Mesenchymal stem cell (in vitro differentiated cells and primary cell): ENCODE measurements around the gene ARHGAP1.
"Not testable (repeated sequence)": the region's sequence is repeated elsewhere in the genome, so short reads cannot be mapped to it uniquely, and the experiment has no call there.

Experiments
- DNase-seq: peaks from one replicate; pipeline ENCODE4 v3.0.0-alpha.2; 2013
- H2AFZ ChIP-seq: one replicate; pipeline ENCODE4 v1.6.1; 2013; ENCODE audit warnings: low read depth, mild to moderate bottlenecking, control low read depth, inconsistent platforms, low read length, moderate library complexity
- H2AK5ac ChIP-seq: 2 replicates; pipeline ENCODE4 v1.6.1; 2013; ENCODE audit warnings: low read length, moderate library complexity, mild to moderate bottlenecking, inconsistent platforms; ENCODE audit not compliant: severe bottlenecking
- H2BK120ac ChIP-seq: one replicate; pipeline ENCODE4 v1.6.1; 2013; ENCODE audit warnings: low read depth, mild to moderate bottlenecking, inconsistent platforms, low read length, moderate library complexity
- H2BK12ac ChIP-seq, 2 experiments: one replicate each; pipeline ENCODE4 v1.6.1; 2013; ENCODE audit warnings: inconsistent platforms in 2 of 2, low read length in 2 of 2, mild to moderate bottlenecking in 2 of 2, moderate library complexity in 2 of 2, control low read depth in 1 of 2
- H2BK15ac ChIP-seq: one replicate; pipeline ENCODE4 v1.6.1; 2013; ENCODE audit warnings: mild to moderate bottlenecking, low read depth, inconsistent platforms; ENCODE audit not compliant: poor library complexity, severe bottlenecking
- H2BK5ac ChIP-seq: 2 replicates; pipeline ENCODE4 v1.6.1; 2013; ENCODE audit warnings: low read depth, mild to moderate bottlenecking, low read length, control low read depth, inconsistent platforms; ENCODE audit not compliant: poor library complexity, severe bottlenecking
- H3K14ac ChIP-seq, 2 experiments: one replicate each; pipeline ENCODE4 v1.6.1; 2013; ENCODE audit warnings: inconsistent platforms in 2 of 2, low read length in 2 of 2, control low read depth in 1 of 2, mild to moderate bottlenecking in 1 of 2, moderate library complexity in 1 of 2
- H3K18ac ChIP-seq, 2 experiments: one replicate each; pipeline ENCODE4 v1.6.1; 2013; ENCODE audit warnings: inconsistent platforms in 2 of 2, low read length in 2 of 2, control low read depth in 1 of 2, low read depth in 1 of 2, mild to moderate bottlenecking in 1 of 2
- H3K23ac ChIP-seq, 2 experiments: one replicate each; pipeline ENCODE4 v1.6.1; 2013; ENCODE audit warnings: inconsistent platforms in 2 of 2, low read length in 2 of 2, mild to moderate bottlenecking in 2 of 2, moderate library complexity in 2 of 2, control low read depth in 1 of 2
- H3K27ac ChIP-seq: 2 replicates; pipeline ENCODE4 v1.5.1; 2013; ENCODE audit warnings: mild to moderate bottlenecking, moderate library complexity, low read length, control low read depth, inconsistent platforms; ENCODE audit not compliant: poor library complexity, severe bottlenecking
- H3K27me3 ChIP-seq, 2 experiments: 2 replicates each; pipeline versions ENCODE4 v1.6.1 to v1.7.0; 2013; ENCODE audit warnings: low read length in 2 of 2, mild to moderate bottlenecking in 2 of 2, moderate library complexity in 2 of 2, control low read depth in 1 of 2, inconsistent platforms in 1 of 2; ENCODE audit not compliant: control insufficient read depth in 1 of 2, insufficient read depth in 1 of 2
- H3K36me3 ChIP-seq, 2 experiments: 2 replicates each; pipeline versions ENCODE4 v1.6.1 to v1.7.0; 2013; ENCODE audit warnings: low read length in 2 of 2, control low read depth in 1 of 2, inconsistent platforms in 1 of 2, low read depth in 1 of 2, mild to moderate bottlenecking in 1 of 2; ENCODE audit not compliant: insufficient read depth in 2 of 2, control insufficient read depth in 1 of 2
- H3K4ac ChIP-seq, 2 experiments: one replicate each; pipeline ENCODE4 v1.6.1; 2013; ENCODE audit warnings: inconsistent platforms in 2 of 2, low read length in 2 of 2, mild to moderate bottlenecking in 2 of 2, moderate library complexity in 2 of 2, control low read depth in 1 of 2, low read depth in 1 of 2
- H3K4me1 ChIP-seq: 2 replicates; pipeline ENCODE4 v1.6.1; 2013; ENCODE audit warnings: low read depth, low read length, control low read depth; ENCODE audit not compliant: control insufficient read depth, insufficient read depth
- H3K4me2 ChIP-seq: 2 replicates; pipeline ENCODE4 v1.6.1; 2013; ENCODE audit warnings: low read length, mild to moderate bottlenecking, inconsistent platforms; ENCODE audit not compliant: poor library complexity, severe bottlenecking
- H3K4me3 ChIP-seq, 2 experiments: 2 replicates each; pipeline versions ENCODE4 v1.5.1 to v1.7.0; 2013; ENCODE audit warnings: low read length in 2 of 2, mild to moderate bottlenecking in 2 of 2, control low read depth in 1 of 2, low read depth in 1 of 2; ENCODE audit not compliant: insufficient read depth in 1 of 2
- H3K79me1 ChIP-seq: replicated peaks from 2 replicates; pipeline ENCODE4 v1.6.1; 2013; ENCODE audit warnings: mild to moderate bottlenecking, control low read depth, low read length, inconsistent platforms; ENCODE audit not compliant: poor library complexity, severe bottlenecking
- H3K9ac ChIP-seq: 2 replicates; pipeline ENCODE4 v1.7.0; 2013; ENCODE audit warnings: mild to moderate bottlenecking, low read length, moderate library complexity
- H3K9me3 ChIP-seq: 2 replicates; pipeline ENCODE4 v1.7.0; 2013; ENCODE audit warnings: mild to moderate bottlenecking, low read length; ENCODE audit not compliant: control insufficient read depth
- H4K8ac ChIP-seq: one replicate; pipeline ENCODE4 v1.6.1; 2013; ENCODE audit warnings: inconsistent platforms, mild to moderate bottlenecking, low read length, moderate library complexity
- H4K91ac ChIP-seq: one replicate; pipeline ENCODE4 v1.6.1; 2013; ENCODE audit warnings: mild to moderate bottlenecking, low read length, inconsistent platforms
- WGBS: methylation state at CpG from one replicate; pipeline ENCODE4 v1.1.7; 2013; ENCODE audit warnings: mixed read lengths; 5-methylcytosine and 5-hydroxymethylcytosine counted together

Gene ARHGAP1

DNA sequence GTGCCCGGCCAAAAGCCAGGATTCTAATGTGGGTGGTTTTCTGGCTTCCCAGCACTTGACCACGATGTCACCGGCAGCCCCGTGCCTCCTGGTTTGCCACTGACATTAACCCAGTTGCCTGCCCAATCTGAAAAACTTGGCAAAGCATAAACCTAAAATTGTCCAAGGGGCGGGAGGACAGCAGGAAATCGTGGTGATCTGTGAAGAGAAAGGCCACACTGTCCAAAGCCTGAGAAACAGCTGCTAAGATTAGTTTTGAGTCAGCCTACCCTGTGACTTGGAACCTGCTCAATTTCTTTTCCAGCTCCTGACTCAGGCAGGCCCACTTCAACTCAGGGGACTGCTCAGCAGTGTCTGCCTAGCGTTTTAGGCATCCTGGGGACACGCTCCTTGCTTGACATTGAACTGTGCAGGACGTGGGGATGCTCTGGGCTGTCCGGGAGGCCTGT, 10.4 kb upstream of the ARHGAP1 start:
- Histone ChIP-seq H3K27me3 (no peaks in the 10 kb centered on the region), H3K9me3 (no peaks in the 10 kb centered on the region), H3K4me2 (no peak overlapping the region), H3K36me3 (peaks cover 19 to 29% of the 10 kb centered on the region in 2 experiments), H2BK120ac (no peak overlapping the region), H3K4me1 (peaks cover 11% of the 10 kb centered on the region), H2BK5ac (no peak overlapping the region), H2BK15ac (no peak overlapping the region), H4K91ac (peak overlapping the region; percentile 74), H3K14ac (no peak overlapping the region), H2AFZ (no peak overlapping the region), H3K4ac (no peak overlapping the region), H3K4me3 (no peak overlapping the region), H2AK5ac (peak overlapping the region; percentile 81), H3K23ac (no peak overlapping the region), H3K9ac (peak overlapping the region; percentile 80), H4K8ac (peak overlapping the region; percentile 28), H3K27ac (no peak overlapping the region), H3K79me1 (peaks cover 10% of the 10 kb centered on the region), H2BK12ac (peak overlapping the region in 1 of 2 experiments; percentile 64), H3K18ac (peak overlapping the region in 1 of 2 experiments; percentile 74)
- DNase-seq = peak; percentile 83
- 91% methylated on average over 10 of the region's 10 CpGs for WGBS

DNA sequence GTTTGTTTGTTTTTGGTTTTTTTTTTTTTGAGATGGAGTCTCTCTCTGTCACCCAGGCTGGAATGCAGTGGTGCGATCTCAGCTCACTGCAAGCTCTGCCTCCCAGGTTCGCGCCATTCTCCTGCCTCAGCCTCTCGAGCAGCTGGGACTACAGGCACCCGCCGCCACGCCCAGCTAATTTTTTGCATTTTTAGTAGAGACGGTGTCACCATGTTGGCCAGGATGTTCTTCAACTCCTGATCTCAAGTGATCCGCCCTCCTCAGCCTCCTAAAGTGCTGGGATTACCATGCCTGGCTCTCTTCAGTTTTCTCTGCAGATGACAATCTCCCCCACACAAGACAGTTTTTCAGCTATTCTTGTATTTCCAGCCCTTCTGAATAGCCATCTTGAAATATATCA, 8.9 kb upstream of the ARHGAP1 start:
- H4K8ac ChIP-seq, H3K9ac ChIP-seq, H3K4me2 ChIP-seq, H4K91ac ChIP-seq, H3K4me3 ChIP-seq, H3K9me3 ChIP-seq, H2BK5ac ChIP-seq, H3K18ac ChIP-seq, H3K27me3 ChIP-seq, DNase-seq, H2AK5ac ChIP-seq, H3K4ac ChIP-seq, H2BK120ac ChIP-seq, H2BK15ac ChIP-seq, H3K27ac ChIP-seq, H3K4me1 ChIP-seq, H3K23ac ChIP-seq, H3K14ac ChIP-seq, H2AFZ ChIP-seq, H2BK12ac ChIP-seq: not testable (repeated sequence)
- Histone ChIP-seq H3K36me3 (peaks cover 34 to 44% of the 10 kb centered on the region in 2 experiments), H3K79me1 (peaks cover 25% of the 10 kb centered on the region)
- WGBS = 94% methylated on average over 9 of the region's 9 CpGs

DNA sequence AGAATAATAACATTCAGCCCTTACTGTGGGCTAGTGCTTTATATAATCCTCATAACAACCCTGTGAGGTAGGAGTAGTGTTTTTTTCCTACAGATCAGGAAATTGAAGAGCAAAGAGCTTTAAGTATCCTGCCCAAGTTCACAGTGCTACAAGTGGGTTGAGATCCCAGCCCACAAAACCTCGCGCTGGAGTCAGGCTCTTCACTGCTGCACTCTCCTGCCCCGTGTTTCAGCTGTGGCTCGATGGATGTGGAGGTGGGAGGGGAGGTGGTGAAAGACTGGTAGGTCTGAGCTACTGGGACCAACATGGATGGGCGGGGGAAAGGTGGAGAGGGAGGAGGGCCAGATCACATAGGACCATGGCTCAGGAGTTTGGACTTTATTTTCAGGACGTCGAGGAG, 6.5 kb upstream of the ARHGAP1 start:
- Histone ChIP-seq H4K91ac (no peak overlapping the region), H3K4me2 (no peak overlapping the region), H2BK15ac (no peak overlapping the region), H2BK120ac (no peak overlapping the region), H2AK5ac (no peak overlapping the region), H3K18ac (no peak overlapping the region), H3K27me3 (no peaks in the 10 kb centered on the region), H3K36me3 (peaks cover 56 to 58% of the 10 kb centered on the region in 2 experiments), H3K4ac (no peak overlapping the region), H2AFZ (no peak overlapping the region), H3K23ac (no peak overlapping the region), H3K9ac (no peak overlapping the region), H3K4me1 (peaks cover 7% of the 10 kb centered on the region), H3K27ac (no peak overlapping the region), H3K4me3 (no peak overlapping the region), H4K8ac (no peak overlapping the region), H3K79me1 (peaks cover 37% of the 10 kb centered on the region), H3K14ac (no peak overlapping the region), H3K9me3 (no peaks in the 10 kb centered on the region), H2BK12ac (no peak overlapping the region), H2BK5ac (no peak overlapping the region)
- no peak for DNase-seq
- WGBS = 99% methylated on average over 7 of the region's 7 CpGs

DNA sequence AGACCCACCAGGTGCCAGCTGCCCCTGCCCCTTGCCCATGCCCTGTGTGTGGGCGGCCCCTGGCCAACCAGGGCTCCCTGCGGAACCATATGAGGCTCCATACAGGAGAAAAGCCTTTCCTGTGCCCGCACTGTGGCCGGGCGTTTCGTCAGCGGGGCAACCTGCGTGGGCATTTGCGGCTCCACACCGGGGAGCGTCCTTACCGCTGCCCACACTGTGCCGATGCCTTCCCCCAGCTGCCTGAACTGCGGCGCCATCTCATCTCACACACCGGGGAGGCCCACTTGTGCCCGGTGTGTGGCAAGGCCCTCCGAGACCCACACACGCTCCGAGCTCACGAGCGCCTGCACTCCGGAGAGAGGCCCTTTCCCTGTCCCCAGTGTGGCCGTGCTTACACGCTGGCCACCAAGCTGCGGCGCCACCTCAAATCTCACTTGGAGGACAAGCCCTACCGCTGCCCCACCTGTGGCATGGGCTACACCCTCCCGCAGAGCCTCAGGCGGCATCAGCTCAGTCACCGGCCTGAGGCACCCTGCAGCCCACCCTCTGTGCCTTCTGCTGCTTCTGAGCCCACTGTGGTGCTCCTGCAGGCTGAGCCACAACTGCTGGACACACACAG, 4.8 kb upstream of the ARHGAP1 start:
- peaks cover 4% of the 10 kb centered on the region for H3K4me1 ChIP-seq
- H3K4me3 ChIP-seq = no peak overlapping the region
- H3K36me3 ChIP-seq = peaks cover 52 to 56% of the 10 kb centered on the region in 2 experiments
- no peak overlapping the region for H3K4me2 ChIP-seq
- no peak overlapping the region for H4K8ac ChIP-seq
- H3K4ac ChIP-seq = no peak overlapping the region
- DNase-seq = no peak
- no peak overlapping the region for H2BK120ac ChIP-seq
- no peaks in the 10 kb centered on the region for H3K9me3 ChIP-seq
- 98% methylated on average over 31 of the region's 31 CpGs for WGBS
- H3K27ac ChIP-seq = no peak overlapping the region
- H2AFZ ChIP-seq = no peak overlapping the region
- no peak overlapping the region for H2BK5ac ChIP-seq
- no peak overlapping the region for H3K18ac ChIP-seq
- peaks cover 37% of the 10 kb centered on the region for H3K79me1 ChIP-seq
- H2BK15ac ChIP-seq = no peak overlapping the region
- no peak overlapping the region for H2AK5ac ChIP-seq
- H3K9ac ChIP-seq = no peak overlapping the region
- no peak overlapping the region for H3K23ac ChIP-seq
- no peak overlapping the region for H4K91ac ChIP-seq
- H3K27me3 ChIP-seq = no peaks in the 10 kb centered on the region
- no peak overlapping the region for H3K14ac ChIP-seq
- no peak overlapping the region for H2BK12ac ChIP-seq
